A549 (cell line): ENCODE results near the gene TVP23A.

Source experiments
- HOXA7 ChIP-seq: fragments of 250-450 bp; sonication (Bioruptor Pico); IDR thresholded peaks from 2 replicates; pipeline ENCODE4 v1.5.0; 2020; ENCODE audit warnings: mild to moderate bottlenecking, moderate library complexity
- TF ChIP-seq, protein P1 (sequence below): IDR thresholded peaks from 2 replicates; pipeline ENCODE4 v1.6.1; 2012

GRCh38 chr16:10738231-10739077 lies 80.1 kb downstream of the TVP23A start:
- TF ChIP-seq, protein P1, sequence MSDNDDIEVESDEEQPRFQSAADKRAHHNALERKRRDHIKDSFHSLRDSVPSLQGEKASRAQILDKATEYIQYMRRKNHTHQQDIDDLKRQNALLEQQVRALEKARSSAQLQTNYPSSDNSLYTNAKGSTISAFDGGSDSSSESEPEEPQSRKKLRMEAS: no peak; the same call in 1 of the 2 replicates
- no peak for TF ChIP-seq HOXA7
